Mesodermal cell (in vitro differentiated cells): Measurements from ENCODE around the gene UBE2E1.
"Not testable (repeated sequence)": the region's sequence is repeated elsewhere in the genome, so short reads cannot be mapped to it uniquely, and the experiment has no call there.

Source experiments
- H3K27ac ChIP-seq: 2 replicates; pipeline ENCODE4 v1.7.0; 2013; ENCODE audit warnings: mild to moderate bottlenecking, low read depth, low read length, moderate library complexity; ENCODE audit not compliant: severe bottlenecking
- H3K36me3 ChIP-seq: 2 replicates; pipeline ENCODE4 v1.7.1; 2013; ENCODE audit warnings: mild to moderate bottlenecking, low read length, moderate library complexity; ENCODE audit not compliant: control insufficient read depth, insufficient read depth
- H3K4me1 ChIP-seq: one replicate; pipeline ENCODE4 v1.7.1; 2013; ENCODE audit warnings: mild to moderate bottlenecking, low read length; ENCODE audit not compliant: insufficient read depth, control insufficient read depth, poor library complexity, severe bottlenecking
- H3K4me3 ChIP-seq: 2 replicates; pipeline ENCODE4 v1.7.0; 2013; ENCODE audit warnings: low read length, control low read depth, mild to moderate bottlenecking; ENCODE audit not compliant: insufficient read depth, poor library complexity, severe bottlenecking; ENCODE audit errors: extremely low read depth
- H3K9me3 ChIP-seq: 2 replicates; pipeline ENCODE4 v1.7.1; 2013; ENCODE audit warnings: mild to moderate bottlenecking, low read length, moderate library complexity; ENCODE audit not compliant: control insufficient read depth
- WGBS, 2 experiments: methylation state at CpG; one replicate each; pipeline ENCODE4 v1.1.5; 2013; ENCODE audit warnings: missing lambda C conversion rate in 2 of 2; ENCODE audit not compliant: insufficient coverage in 2 of 2; 5-methylcytosine and 5-hydroxymethylcytosine counted together

Gene UBE2E1

GRCh38 chr3:23834082-23834870 lies 28.5 kb downstream of the UBE2E1 start:
- H3K4me3 ChIP-seq, result no peak overlapping the region
- peaks cover 4% of the 10 kb centered on the region for H3K4me1 ChIP-seq
- H3K36me3 ChIP-seq, result peaks cover 6% of the 10 kb centered on the region
- no peaks in the 10 kb centered on the region for H3K9me3 ChIP-seq
- WGBS, 2 experiments, result no CpG with 5 or more reads among the region's 2 CpGs
- H3K27ac ChIP-seq, result no peak overlapping the region

- H3K4me3 ChIP-seq, result no peak overlapping the region
- no peak overlapping the region for H3K27ac ChIP-seq
- peaks cover 6% of the 10 kb centered on the region for H3K36me3 ChIP-seq
- H3K9me3 ChIP-seq, result no peaks in the 10 kb centered on the region
- 90 to 100% methylated on average over 1 to 2 of the region's 2 CpGs for WGBS, 2 experiments
- peaks cover 4% of the 10 kb centered on the region for H3K4me1 ChIP-seq
Measured at GRCh38 chr3:23835087-23835486, 29.3 kb downstream of the UBE2E1 start.

- H3K27ac ChIP-seq, result no peak overlapping the region
- H3K4me1 ChIP-seq, result peaks cover 10% of the 10 kb centered on the region
- H3K4me3 ChIP-seq, result no peak overlapping the region
- WGBS, 2 experiments, result 100% methylated on average over 1 of the region's 2 CpGs; no CpG with 5 or more reads in 1 of the 2 experiments
- no peaks in the 10 kb centered on the region for H3K9me3 ChIP-seq
- peaks cover 6% of the 10 kb centered on the region for H3K36me3 ChIP-seq
Measured at GRCh38 chr3:23835802-23836201, 30.0 kb downstream of the UBE2E1 start.

GRCh38 chr3:23836536-23837230 lies 30.9 kb downstream of the UBE2E1 start:
- no CpG with 5 or more reads among the region's 1 CpG for WGBS, 2 experiments
- Histone ChIP-seq H3K4me1 (peaks cover 10% of the 10 kb centered on the region), H3K9me3 (no peaks in the 10 kb centered on the region), H3K4me3 (no peak overlapping the region), H3K27ac (no peak overlapping the region), H3K36me3 (peaks cover 6% of the 10 kb centered on the region)

GRCh38 chr3:23837286-23837685 lies 31.5 kb downstream of the UBE2E1 start:
- Histone ChIP-seq H3K4me1 (peaks cover 10% of the 10 kb centered on the region), H3K4me3 (no peak overlapping the region), H3K27ac (no peak overlapping the region), H3K9me3 (no peaks in the 10 kb centered on the region), H3K36me3 (peaks cover 6% of the 10 kb centered on the region)
- WGBS, 2 experiments, result 100% methylated on average over 1 of the region's 1 CpG; no CpG with 5 or more reads in 1 of the 2 experiments

GRCh38 chr3:23837691-23838090 lies 31.9 kb downstream of the UBE2E1 start:
- Histone ChIP-seq H3K4me1 (peaks cover 10% of the 10 kb centered on the region), H3K36me3 (peaks cover 6% of the 10 kb centered on the region), H3K9me3 (no peaks in the 10 kb centered on the region), H3K4me3 (no peak overlapping the region), H3K27ac (no peak overlapping the region)
- WGBS, 2 experiments, result no CpG with 5 or more reads among the region's 1 CpG

- peaks cover 13% of the 10 kb centered on the region for H3K36me3 ChIP-seq
- peak overlapping the region; percentile 48 for H3K27ac ChIP-seq
- WGBS, 2 experiments, result 74 to 85% methylated on average over 3 to 4 of the region's 5 CpGs
- H3K9me3 ChIP-seq, result no peaks in the 10 kb centered on the region
- no peak overlapping the region for H3K4me3 ChIP-seq
- peaks cover 6% of the 10 kb centered on the region for H3K4me1 ChIP-seq
Measured at GRCh38 chr3:23840521-23840920, 34.8 kb downstream of the UBE2E1 start.

DNA sequence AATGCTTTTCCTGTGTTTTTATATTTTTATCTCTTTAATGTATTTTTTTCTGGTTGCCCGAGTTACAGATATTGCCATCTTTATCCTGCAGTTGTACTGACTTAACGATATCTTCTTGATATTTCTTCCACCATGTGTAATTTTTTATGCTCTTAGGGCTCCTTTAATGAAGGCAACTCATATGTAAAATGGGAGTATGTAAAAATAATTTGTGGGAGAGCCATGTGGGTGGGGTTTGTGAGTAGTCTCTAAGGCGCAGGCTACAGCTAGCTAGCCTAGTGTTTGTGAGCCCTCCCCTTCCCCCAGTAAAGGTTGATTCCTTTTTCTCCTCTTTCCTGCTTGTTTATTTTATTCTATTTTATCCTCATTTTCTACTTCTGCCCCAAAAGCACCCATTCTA lies 38.1 kb downstream of the UBE2E1 start:
- WGBS, 2 experiments, result no CpG with 5 or more reads among the region's 3 CpGs
- peaks cover 13% of the 10 kb centered on the region for H3K36me3 ChIP-seq

DNA sequence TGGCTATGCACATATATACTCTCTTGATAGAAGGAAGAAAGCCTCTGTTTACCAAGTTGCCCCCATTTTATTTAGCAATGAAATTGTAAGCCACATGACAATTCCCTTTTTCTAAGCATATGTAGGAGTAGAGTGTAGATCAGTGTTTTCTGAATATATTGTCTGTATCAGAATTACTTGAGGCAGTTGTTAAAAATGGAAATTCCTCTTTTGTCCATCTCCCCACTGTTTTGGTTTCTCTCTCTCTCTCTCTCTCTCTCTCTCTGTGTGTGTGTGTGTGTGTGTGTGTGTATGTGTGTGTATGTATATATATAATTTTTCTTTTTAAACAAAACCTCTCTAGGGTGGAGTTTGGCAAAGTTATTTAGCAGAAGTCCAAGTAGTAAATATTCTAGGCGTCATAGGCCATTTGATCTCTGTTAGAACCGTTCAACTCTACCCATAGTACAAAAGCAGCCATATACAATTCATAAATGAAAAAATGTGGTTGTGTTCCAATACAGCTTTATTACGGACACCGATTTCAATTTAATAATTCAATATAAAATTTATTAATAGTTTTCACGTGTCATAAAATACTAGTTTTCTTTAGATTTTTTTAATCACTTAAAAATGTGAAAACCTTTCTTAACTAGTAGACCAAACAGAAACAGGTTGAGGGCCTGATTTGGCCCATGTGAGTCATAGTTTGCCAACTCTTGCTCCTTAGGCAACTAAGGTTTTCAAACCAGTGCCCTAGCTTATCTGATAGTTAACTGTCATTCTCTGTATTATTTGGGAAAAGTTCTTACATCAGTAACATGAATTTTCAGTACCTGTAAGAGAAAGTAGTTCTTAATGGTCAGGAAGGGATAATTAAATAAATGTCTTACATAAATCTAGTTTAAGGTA lies 39.8 kb downstream of the UBE2E1 start:
- H3K9me3 ChIP-seq, result no peaks in the 10 kb centered on the region
- H3K4me1 ChIP-seq, result peaks cover 2% of the 10 kb centered on the region
- WGBS, 2 experiments, result no CpG with 5 or more reads among the region's 5 CpGs
- H3K27ac ChIP-seq, result no peak overlapping the region
- no peak overlapping the region for H3K4me3 ChIP-seq
- peaks cover 12% of the 10 kb centered on the region for H3K36me3 ChIP-seq

More for the DNA sequence above, 38.1 kb downstream of the UBE2E1 start:
- peaks cover 6% of the 10 kb centered on the region for H3K4me1 ChIP-seq
- no peaks in the 10 kb centered on the region for H3K9me3 ChIP-seq
- no peak overlapping the region for H3K27ac ChIP-seq
- H3K4me3 ChIP-seq, result no peak overlapping the region

- not testable (repeated sequence) for H3K9me3 ChIP-seq, H3K4me1 ChIP-seq
- 100% methylated on average over 2 of the region's 2 CpGs; no CpG with 5 or more reads in 1 of the 2 experiments for WGBS, 2 experiments
Measured at GRCh38 chr3:23849462-23849861, 43.7 kb downstream of the UBE2E1 start.

More at GRCh38 chr3:23849462-23849861, 43.7 kb downstream of the UBE2E1 start:
- not testable (repeated sequence) for H3K27ac ChIP-seq, H3K4me3 ChIP-seq
- peaks cover 33% of the 10 kb centered on the region for H3K36me3 ChIP-seq
